ENCODE data around the gene EBLN1.

DNA sequence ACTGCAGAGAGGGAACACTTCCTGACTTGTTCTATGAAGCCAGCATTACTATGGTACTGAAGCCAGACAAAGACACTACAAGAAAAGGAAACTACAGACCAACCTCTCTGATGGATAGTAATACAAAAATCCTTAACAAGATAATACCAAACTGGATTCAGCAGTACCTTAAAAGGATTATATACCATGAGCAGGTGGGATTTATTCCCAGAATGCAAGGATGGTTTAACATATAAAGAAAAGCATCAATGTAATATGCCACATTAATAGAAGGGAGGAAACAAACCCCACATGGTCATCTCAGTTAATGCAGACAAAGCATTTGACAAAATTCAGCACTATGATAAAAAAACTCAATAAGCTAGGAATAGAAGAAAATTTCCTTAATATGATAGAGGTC lies 47.2 kb downstream of the EBLN1 start:
- TF ChIP-seq, protein P1, sequence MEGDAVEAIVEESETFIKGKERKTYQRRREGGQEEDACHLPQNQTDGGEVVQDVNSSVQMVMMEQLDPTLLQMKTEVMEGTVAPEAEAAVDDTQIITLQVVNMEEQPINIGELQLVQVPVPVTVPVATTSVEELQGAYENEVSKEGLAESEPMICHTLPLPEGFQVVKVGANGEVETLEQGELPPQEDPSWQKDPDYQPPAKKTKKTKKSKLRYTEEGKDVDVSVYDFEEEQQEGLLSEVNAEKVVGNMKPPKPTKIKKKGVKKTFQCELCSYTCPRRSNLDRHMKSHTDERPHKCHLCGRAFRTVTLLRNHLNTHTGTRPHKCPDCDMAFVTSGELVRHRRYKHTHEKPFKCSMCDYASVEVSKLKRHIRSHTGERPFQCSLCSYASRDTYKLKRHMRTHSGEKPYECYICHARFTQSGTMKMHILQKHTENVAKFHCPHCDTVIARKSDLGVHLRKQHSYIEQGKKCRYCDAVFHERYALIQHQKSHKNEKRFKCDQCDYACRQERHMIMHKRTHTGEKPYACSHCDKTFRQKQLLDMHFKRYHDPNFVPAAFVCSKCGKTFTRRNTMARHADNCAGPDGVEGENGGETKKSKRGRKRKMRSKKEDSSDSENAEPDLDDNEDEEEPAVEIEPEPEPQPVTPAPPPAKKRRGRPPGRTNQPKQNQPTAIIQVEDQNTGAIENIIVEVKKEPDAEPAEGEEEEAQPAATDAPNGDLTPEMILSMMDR (IDR thresholded peaks at IDR 0.05; ENCODE audit: poor library complexity): no peak
- TF ChIP-seq EZH2phosphoT487 (IDR thresholded peaks at IDR 0.05; ENCODE audit: low read depth, severe bottlenecking, unreplicated experiment) (no peak), EZH2 (IDR thresholded peaks at IDR 0.05; ENCODE audit: borderline replicate concordance) (no peak)
